Caco-2 (cell line): ENCODE results near the gene LSMEM2. TPM values are rescaled to one million over a fixed set of nuclear protein-coding genes. Genes with fewer than 3 reads are reported as not detected.

Source experiments
- BruUV-seq: library from RNA; stranded (reverse); fragments of 400-500 nt; replicated peaks from 2 replicates; lab custom pipeline; 2021; lab: Mats Ljungman, UMichigan
- CTCF ChIA-PET: fragments of 300-600 bp; sonication (Branson Sonifier 250); formaldehyde crosslinking; loops from one replicate; lab custom pipeline; 2022; ENCODE audit warnings: antibody characterized with exemption; lab: Charles Lee
- POLR2A ChIA-PET: fragments of 300-600 bp; sonication (Branson Sonifier 250); formaldehyde crosslinking; loops from one replicate; lab custom pipeline; 2022; ENCODE audit warnings: antibody characterized with exemption; lab: Charles Lee
- DNase-seq, 2 experiments: peaks; one replicate each; pipeline versions ENCODE4 v3.0.0 to v3.0.0-alpha.2; 2020 to 2022
- H3K27me3 ChIP-seq: replicated peaks from 2 replicates; pipeline ENCODE4 v1.6.0; 2011; ENCODE audit warnings: low read length; ENCODE audit not compliant: control insufficient read depth, insufficient read depth
- H3K36me3 ChIP-seq: 2 replicates; pipeline ENCODE4 v1.5.1; 2011; ENCODE audit warnings: low read length; ENCODE audit not compliant: control insufficient read depth, insufficient read depth
- H3K4me1 ChIP-seq: fragments of 250-450 bp; sonication (Bioruptor Pico); 2 replicates; pipeline ENCODE4 v1.5.1; 2020; ENCODE audit warnings: mild to moderate bottlenecking
- H3K4me3 ChIP-seq: 2 replicates; pipeline ENCODE4 v1.5.1; 2011; ENCODE audit warnings: low read depth, mild to moderate bottlenecking, control low read depth, low read length
- H3K9me3 ChIP-seq: fragments of 250-450 bp; sonication (Bioruptor Pico); 2 replicates; pipeline ENCODE4 v1.5.1; 2020; ENCODE audit warnings: mild to moderate bottlenecking, moderate library complexity
- H3K27ac Mint-ChIP-seq: one replicate; pipeline ENCODE4 v1.8.0; 2022; ENCODE audit warnings: mixed read lengths; ENCODE audit not compliant: unreplicated experiment
- H3K27me3 Mint-ChIP-seq: one replicate; pipeline ENCODE4 v1.8.0; 2022; ENCODE audit warnings: mixed read lengths; ENCODE audit not compliant: insufficient read depth, unreplicated experiment
- H3K36me3 Mint-ChIP-seq: one replicate; pipeline ENCODE4 v1.8.0; 2022; ENCODE audit warnings: mild to moderate bottlenecking, mixed read lengths; ENCODE audit not compliant: insufficient read depth, unreplicated experiment
- H3K4me1 Mint-ChIP-seq: one replicate; pipeline ENCODE4 v1.8.0; 2022; ENCODE audit warnings: low read depth, mixed read lengths; ENCODE audit not compliant: unreplicated experiment
- H3K4me3 Mint-ChIP-seq: one replicate; pipeline ENCODE4 v1.8.0; 2022; ENCODE audit warnings: mild to moderate bottlenecking, moderate library complexity, mixed read lengths; ENCODE audit not compliant: unreplicated experiment
- H3K9me3 Mint-ChIP-seq: one replicate; pipeline ENCODE4 v1.8.0; 2022; ENCODE audit warnings: mixed read lengths; ENCODE audit not compliant: unreplicated experiment
- intact Hi-C: fragments of 100-400 bp; cut with micrococcal nuclease; formaldehyde crosslinking; loops from one replicate; pipeline ENCODE4 v1.10.0; 2022; ENCODE audit not compliant: unreplicated experiment
- total RNA-seq: library from RNA; stranded (reverse); gene quantifications from 2 replicates; pipeline ENCODE4 v1.2.3, GENCODE V29; 2022
- TF ChIP-seq, protein P1 (sequence below), 2 experiments: fragments of 200-600 bp in 1 of 2; IDR thresholded peaks; 1 replicate in 1 of 2; 2 replicates in 1 of 2; pipeline versions ENCODE4 v1.5.1 to v1.8.0; 2011 to 2022; ENCODE audit warnings: antibody characterized with exemption in 1 of 2, control low read depth in 1 of 2, inconsistent platforms in 1 of 2, low read depth in 1 of 2, low read length in 1 of 2, mild to moderate bottlenecking in 1 of 2, moderate library complexity in 1 of 2; ENCODE audit not compliant: insufficient read depth in 1 of 2, severe bottlenecking in 1 of 2, unreplicated experiment in 1 of 2

Gene LSMEM2
- total RNA-seq, 1 experiment from 2014 or later, result not detected

GRCh38 chr3:50241163-50241562 lies 37.7 kb upstream of the LSMEM2 start:
- H3K9me3 Mint-ChIP-seq, result no peaks in the 10 kb centered on the region
- DNase-seq, result no peak
- TF ChIP-seq, protein P1, sequence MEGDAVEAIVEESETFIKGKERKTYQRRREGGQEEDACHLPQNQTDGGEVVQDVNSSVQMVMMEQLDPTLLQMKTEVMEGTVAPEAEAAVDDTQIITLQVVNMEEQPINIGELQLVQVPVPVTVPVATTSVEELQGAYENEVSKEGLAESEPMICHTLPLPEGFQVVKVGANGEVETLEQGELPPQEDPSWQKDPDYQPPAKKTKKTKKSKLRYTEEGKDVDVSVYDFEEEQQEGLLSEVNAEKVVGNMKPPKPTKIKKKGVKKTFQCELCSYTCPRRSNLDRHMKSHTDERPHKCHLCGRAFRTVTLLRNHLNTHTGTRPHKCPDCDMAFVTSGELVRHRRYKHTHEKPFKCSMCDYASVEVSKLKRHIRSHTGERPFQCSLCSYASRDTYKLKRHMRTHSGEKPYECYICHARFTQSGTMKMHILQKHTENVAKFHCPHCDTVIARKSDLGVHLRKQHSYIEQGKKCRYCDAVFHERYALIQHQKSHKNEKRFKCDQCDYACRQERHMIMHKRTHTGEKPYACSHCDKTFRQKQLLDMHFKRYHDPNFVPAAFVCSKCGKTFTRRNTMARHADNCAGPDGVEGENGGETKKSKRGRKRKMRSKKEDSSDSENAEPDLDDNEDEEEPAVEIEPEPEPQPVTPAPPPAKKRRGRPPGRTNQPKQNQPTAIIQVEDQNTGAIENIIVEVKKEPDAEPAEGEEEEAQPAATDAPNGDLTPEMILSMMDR (IDR thresholded peaks at IDR 0.05; ENCODE audit: insufficient read depth in 1 of 2, low read depth in 1 of 2, low read length in 1 of 2, severe bottlenecking in 1 of 2, unreplicated experiment in 1 of 2), result no peak
- H3K27ac Mint-ChIP-seq, result no peak overlapping the region
- H3K4me1 Mint-ChIP-seq, result peaks cover 13% of the 10 kb centered on the region
- peaks cover 20% of the 10 kb centered on the region for H3K4me1 ChIP-seq
- H3K36me3 ChIP-seq, result no peaks in the 10 kb centered on the region; the same call in none of the 2 replicates
- BruUV-seq, result no TSS peak
- H3K4me3 ChIP-seq, result no peak overlapping the region
- POLR2A ChIA-PET, result no interaction called here
- H3K36me3 Mint-ChIP-seq, result peaks cover 13% of the 10 kb centered on the region
- H3K27me3 ChIP-seq, result no peaks in the 10 kb centered on the region
- no peaks in the 10 kb centered on the region for H3K27me3 Mint-ChIP-seq
- intact Hi-C loops, result no loop called here
- no peaks in the 10 kb centered on the region for H3K9me3 ChIP-seq
- CTCF ChIA-PET, result interaction anchor here (0.6 to 0.7 kb wide), 2 partner anchors 17 to 19 kb away, joined by 3 to 6 read pairs; no protein-coding TSS in a partner anchor
- H3K4me3 Mint-ChIP-seq, result no peak overlapping the region

GRCh38 chr3:50241713-50242380 lies 37.0 kb upstream of the LSMEM2 start:
- POLR2A ChIA-PET, result no interaction called here
- peaks cover 9% of the 10 kb centered on the region for H3K4me1 Mint-ChIP-seq
- intact Hi-C loops, result no loop called here
- H3K4me3 Mint-ChIP-seq, result no peak overlapping the region
- H3K36me3 Mint-ChIP-seq, result peaks cover 15% of the 10 kb centered on the region
- Histone ChIP-seq H3K27me3 (no peaks in the 10 kb centered on the region), H3K36me3 (no peaks in the 10 kb centered on the region; the same call in none of the 2 replicates), H3K9me3 (no peaks in the 10 kb centered on the region), H3K4me3 (no peak overlapping the region), H3K4me1 (peaks cover 20% of the 10 kb centered on the region)
- H3K27me3 Mint-ChIP-seq, result no peaks in the 10 kb centered on the region
- H3K27ac Mint-ChIP-seq, result no peak overlapping the region
- TF ChIP-seq, protein P1 (IDR thresholded peaks at IDR 0.05; ENCODE audit: insufficient read depth in 1 of 2, low read depth in 1 of 2, low read length in 1 of 2, severe bottlenecking in 1 of 2, unreplicated experiment in 1 of 2), result no peak
- no peak for DNase-seq
- no TSS peak for BruUV-seq
- no peaks in the 10 kb centered on the region for H3K9me3 Mint-ChIP-seq
- CTCF ChIA-PET, result interaction anchor here (0.6 to 0.7 kb wide), 2 partner anchors 17 to 18 kb away, joined by 3 to 6 read pairs; no protein-coding TSS in a partner anchor

GRCh38 chr3:50242381-50242770 lies 36.5 kb upstream of the LSMEM2 start:
- H3K9me3 ChIP-seq, result no peaks in the 10 kb centered on the region
- no TSS peak for BruUV-seq
- CTCF ChIA-PET, result interaction anchor here (0.9 kb wide), 1 partner anchor 12 kb away, joined by 3 read pairs; no protein-coding TSS in a partner anchor
- no peak overlapping the region for H3K27ac Mint-ChIP-seq
- no peak overlapping the region for H3K4me3 Mint-ChIP-seq
- H3K9me3 Mint-ChIP-seq, result no peaks in the 10 kb centered on the region
- no peaks in the 10 kb centered on the region for H3K27me3 Mint-ChIP-seq
- H3K36me3 ChIP-seq, result no peaks in the 10 kb centered on the region; the same call in none of the 2 replicates
- intact Hi-C loops, result no loop called here
- DNase-seq, result no peak
- H3K4me3 ChIP-seq, result no peak overlapping the region
- TF ChIP-seq, protein P1 (IDR thresholded peaks at IDR 0.05; ENCODE audit: insufficient read depth in 1 of 2, low read depth in 1 of 2, low read length in 1 of 2, severe bottlenecking in 1 of 2, unreplicated experiment in 1 of 2), result no peak
- POLR2A ChIA-PET, result no interaction called here
- peaks cover 4% of the 10 kb centered on the region for H3K4me1 Mint-ChIP-seq
- peaks cover 15% of the 10 kb centered on the region for H3K4me1 ChIP-seq
- peaks cover 15% of the 10 kb centered on the region for H3K36me3 Mint-ChIP-seq
- H3K27me3 ChIP-seq, result no peaks in the 10 kb centered on the region
